Cardiac fibroblast (primary cell): ENCODE results near the gene CFAP410.

Experiments
- DNase-seq, 2 donors: peaks; one replicate each; pipeline versions ENCODE4 v3.0.0 to v3.0.0-alpha.2; 2010; ENCODE audit warnings: low read depth in 2 of 2
- H3K4me3 ChIP-seq, 2 donors: replicated peaks in 1 of 2; 1 replicate in 1 of 2; 2 replicates in 1 of 2; pipeline ENCODE4 v1.5.1; 2011; ENCODE audit warnings: low read depth in 2 of 2, low read length in 2 of 2, mild to moderate bottlenecking in 2 of 2, moderate library complexity in 1 of 2
- TF ChIP-seq, protein P1 (sequence below): IDR thresholded peaks from one replicate; pipeline ENCODE4 v1.5.1; 2011; ENCODE audit warnings: low read depth, mild to moderate bottlenecking, low read length, inconsistent platforms

Gene CFAP410

DNA sequence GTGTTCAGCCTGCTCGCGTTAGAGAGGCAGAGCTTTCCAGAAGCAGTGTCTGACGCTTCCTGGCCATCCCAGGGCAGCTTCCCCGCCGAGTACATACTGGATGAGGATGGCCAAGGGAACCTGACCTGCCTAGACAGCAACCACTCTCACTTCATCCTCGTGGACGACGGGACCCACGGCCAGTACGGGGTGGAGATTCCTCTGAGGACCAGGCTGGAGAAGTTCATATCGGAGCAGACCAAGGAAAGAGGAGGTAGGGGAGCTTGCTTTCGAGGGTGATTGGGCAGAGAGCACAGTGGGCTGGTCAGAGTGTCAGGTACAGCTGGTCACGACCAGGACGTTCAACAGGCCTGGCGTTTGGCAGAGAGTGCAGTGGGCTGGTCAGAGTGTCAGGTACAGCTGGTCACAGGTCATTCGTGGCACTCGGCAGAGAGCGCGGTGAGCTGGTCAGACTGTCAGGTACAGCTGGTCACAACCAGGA, 36.6 kb upstream of the CFAP410 start:
- DNase-seq: no peak
- H3K4me3 ChIP-seq: no peak overlapping the region
- TF ChIP-seq, protein P1, sequence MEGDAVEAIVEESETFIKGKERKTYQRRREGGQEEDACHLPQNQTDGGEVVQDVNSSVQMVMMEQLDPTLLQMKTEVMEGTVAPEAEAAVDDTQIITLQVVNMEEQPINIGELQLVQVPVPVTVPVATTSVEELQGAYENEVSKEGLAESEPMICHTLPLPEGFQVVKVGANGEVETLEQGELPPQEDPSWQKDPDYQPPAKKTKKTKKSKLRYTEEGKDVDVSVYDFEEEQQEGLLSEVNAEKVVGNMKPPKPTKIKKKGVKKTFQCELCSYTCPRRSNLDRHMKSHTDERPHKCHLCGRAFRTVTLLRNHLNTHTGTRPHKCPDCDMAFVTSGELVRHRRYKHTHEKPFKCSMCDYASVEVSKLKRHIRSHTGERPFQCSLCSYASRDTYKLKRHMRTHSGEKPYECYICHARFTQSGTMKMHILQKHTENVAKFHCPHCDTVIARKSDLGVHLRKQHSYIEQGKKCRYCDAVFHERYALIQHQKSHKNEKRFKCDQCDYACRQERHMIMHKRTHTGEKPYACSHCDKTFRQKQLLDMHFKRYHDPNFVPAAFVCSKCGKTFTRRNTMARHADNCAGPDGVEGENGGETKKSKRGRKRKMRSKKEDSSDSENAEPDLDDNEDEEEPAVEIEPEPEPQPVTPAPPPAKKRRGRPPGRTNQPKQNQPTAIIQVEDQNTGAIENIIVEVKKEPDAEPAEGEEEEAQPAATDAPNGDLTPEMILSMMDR: no peak

DNA sequence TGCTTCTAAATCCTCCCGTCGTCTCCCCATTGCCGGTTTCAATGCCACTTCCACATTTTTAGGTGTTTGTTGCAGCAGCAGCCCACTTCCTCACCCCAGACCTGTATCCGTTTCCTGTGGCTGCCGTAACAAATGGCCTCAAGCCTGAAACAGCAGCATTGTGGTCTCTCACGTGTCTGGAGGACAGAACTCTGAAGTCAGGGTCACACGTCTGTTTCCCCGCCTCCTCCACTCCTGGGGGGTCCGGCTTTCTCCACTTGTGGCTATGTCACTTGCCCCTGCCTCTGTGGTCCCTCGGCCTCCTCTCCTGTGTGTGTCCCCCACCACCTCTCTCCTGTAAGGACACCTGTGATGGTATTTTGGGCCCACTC, 36.1 kb upstream of the CFAP410 start:
- TF ChIP-seq, protein P1: no peak
- no peak overlapping the region for H3K4me3 ChIP-seq
- no peak for DNase-seq

DNA sequence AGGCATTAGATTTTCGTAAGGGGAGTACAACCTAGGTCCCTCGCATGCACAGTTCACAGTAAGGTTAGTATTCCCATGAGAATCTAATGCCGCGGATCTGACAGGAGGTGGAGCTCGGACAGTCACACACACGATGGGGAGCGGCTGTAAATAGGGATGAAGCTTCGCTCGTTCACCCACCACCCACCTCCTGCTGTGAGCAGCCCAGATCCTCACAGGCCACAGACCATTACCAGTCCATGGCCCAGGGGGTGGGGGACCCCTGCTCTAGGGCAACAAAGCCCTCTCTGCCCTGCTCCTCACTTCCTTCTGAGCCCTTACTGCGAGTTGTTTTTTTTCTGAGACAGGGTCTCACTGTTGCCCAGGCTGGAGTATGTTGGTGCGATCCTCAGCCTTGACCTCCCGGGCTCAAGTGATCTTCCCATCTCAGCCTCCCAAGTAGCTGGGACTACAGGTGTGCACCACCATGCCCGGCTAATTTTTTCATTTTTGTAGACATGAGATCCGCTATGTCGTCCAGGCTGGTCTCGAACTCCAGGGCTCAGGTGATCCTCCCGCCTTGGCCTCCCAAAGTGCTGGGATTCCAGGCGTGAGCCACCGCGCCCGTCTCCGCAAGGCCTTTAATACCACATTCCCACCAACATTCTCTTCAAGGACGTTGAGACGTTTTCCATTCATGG, 35.6 kb upstream of the CFAP410 start:
- no peak overlapping the region for H3K4me3 ChIP-seq
- DNase-seq: no peak
- TF ChIP-seq, protein P1: no peak

DNA sequence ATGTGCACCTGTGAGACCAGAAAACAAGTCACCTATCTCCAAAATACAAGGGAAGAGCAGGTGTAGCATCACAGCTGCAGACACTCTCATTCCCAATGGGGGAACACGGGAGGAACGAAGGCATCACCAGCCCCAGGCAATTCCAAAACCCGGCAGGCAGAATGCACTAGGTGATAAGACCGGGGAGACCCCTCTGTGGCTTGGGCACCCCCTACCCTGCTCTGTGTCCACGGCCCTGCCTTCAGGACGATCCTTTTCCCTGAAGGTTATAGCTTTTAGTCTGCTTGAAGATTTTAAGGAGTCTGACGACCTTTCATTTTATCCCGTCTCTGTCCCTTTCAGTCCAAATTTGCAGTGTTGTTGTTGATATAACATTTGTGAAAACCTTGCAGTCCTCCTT, 33.4 kb upstream of the CFAP410 start:
- DNase-seq: no peak
- H3K4me3 ChIP-seq: no peak overlapping the region
- TF ChIP-seq, protein P1: no peak

DNA sequence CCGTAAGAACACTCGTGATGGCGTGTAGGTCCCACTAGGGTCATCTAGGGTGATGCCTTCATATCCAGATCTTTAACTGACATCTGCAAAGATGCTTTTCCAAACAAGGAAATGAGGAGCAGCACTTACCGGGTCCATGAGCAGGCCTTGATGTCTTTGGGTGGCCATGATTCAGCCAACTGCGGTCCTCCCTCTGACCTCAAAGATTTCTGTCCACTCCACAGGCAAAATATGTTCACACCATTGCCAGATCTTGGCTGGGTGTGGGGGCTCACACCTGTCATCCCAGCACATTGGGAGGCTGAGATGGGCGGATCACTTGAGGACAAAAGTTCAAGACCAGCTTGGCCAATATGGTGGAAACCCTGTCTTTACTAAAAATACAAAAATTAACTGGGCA, 32.4 kb upstream of the CFAP410 start:
- TF ChIP-seq, protein P1: no peak
- H3K4me3 ChIP-seq: no peak overlapping the region
- no peak for DNase-seq

DNA sequence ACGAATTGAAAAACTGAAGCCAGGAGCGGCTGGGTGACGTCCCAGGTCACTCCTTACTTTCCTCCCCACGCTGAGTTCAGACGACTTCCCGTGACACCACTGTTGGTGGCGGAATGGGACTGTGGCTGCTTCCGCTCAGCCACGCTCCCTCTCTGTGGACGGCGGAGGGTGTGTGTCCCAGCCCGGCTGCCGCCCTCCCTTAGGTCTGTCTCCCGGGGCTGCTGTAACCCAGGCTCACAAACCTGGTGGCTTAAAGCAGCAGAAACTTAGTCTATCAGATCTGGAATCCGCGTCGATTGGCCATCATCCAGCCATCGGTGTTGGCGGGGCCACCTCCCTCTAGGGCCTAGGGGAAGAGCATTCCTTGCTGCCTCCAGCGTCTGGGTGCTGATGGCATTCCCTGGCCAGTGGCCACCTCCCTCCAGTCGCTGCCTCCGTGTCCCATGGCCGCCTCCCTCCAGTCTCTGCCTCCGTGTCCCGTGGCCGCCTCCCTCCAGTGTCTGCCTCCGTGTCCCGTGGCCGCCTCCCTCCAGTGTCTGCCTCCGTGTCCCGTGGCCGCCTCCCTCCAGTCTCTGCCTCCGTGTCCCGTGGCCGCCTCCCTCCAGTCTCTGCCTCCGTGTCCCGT, 31.7 kb upstream of the CFAP410 start:
- H3K4me3 ChIP-seq: no peak overlapping the region
- DNase-seq: no peak
- TF ChIP-seq, protein P1: no peak
